GM10266 (cell line): ENCODE results near the gene ZC3H12D.

Experiments
- DNase-seq: peaks from one replicate; pipeline ENCODE4 v3.0.0; 2012; ENCODE audit errors: extremely low spot score
- CTCF ChIP-seq: IDR thresholded peaks from 2 replicates; pipeline ENCODE4 v1.5.1; 2012; ENCODE audit warnings: mild to moderate bottlenecking, low read depth; ENCODE audit not compliant: control insufficient read depth, insufficient read depth; ENCODE audit errors: missing control alignments

The ZC3H12D gene

DNA sequence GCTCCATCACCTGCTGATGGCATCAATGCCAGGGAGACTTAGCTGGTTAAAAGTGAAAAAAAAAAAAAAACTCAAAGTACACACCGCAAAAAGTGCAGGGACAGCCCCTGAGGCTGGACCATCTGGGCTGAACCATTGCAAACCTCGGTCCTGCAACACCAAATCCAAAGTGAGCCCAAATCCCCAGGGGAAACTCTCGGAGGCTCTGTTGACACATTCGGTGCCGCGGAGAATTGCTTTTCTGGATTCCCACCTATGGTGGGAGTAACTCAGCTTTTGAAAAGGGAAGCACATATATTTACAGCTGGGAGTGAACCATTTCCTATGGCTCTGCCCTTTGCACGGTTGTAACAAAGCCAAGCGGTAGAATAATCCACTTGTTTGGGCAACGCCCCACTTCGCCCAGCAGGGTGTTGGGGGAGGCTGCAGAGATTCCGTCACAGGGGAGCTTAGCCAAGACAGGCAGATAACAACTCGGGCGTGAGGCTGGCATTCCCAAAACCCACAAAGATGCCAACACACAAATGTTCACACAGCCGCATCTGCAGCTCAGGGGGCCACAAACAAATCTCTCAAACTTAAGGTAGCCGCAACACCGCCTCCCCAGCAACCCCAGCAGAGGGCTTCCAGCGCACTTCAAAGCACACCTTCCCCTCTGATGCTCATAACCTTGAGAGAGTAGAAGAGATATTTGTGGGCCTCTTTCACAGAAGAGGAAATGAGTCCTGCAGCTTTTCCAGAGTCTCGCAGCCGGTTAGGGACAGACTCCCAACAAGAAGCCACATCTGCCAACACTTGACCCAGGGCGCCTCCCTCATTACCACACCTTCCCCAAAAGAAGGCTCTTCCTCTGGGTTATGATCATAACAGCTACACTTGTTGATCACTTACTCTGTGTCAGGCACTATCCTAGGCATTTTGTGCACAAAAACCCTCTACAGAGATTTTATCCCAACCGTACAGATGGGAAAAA, 11.4 kb downstream of the ZC3H12D start:
- no peak for TF ChIP-seq CTCF
- no peak for DNase-seq

DNA sequence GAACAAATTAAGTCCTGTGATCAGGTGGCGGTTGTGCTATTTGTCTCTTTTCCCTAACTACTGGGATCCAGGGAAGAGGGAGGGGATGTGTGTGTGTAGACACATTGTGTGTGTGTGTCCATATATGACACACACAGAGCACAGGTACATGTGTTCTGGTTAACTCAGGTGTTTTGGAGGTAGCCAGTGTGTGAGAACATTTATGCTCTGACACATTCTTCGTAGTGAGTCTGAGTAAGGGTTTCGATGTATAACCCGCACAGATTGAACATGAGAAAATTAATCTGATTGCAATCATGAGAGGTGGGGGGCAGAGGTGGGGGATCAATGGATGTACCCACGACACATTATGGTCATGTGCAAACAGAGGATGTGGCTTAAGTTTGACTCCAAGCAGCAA, 12.6 kb downstream of the ZC3H12D start:
- DNase-seq = no peak
- TF ChIP-seq CTCF = no peak

- TF ChIP-seq CTCF = no peak
- DNase-seq = no peak
Measured at GRCh38 chr6:149471801-149472200, 13.0 kb downstream of the ZC3H12D start.

- no peak for DNase-seq
Measured at GRCh38 chr6:149470948-149471347, 13.9 kb downstream of the ZC3H12D start.

GRCh38 chr6:149468179-149468578, 16.6 kb downstream of the ZC3H12D start:
- no peak for DNase-seq
- TF ChIP-seq CTCF = no peak

More at GRCh38 chr6:149470948-149471347, 13.9 kb downstream of the ZC3H12D start:
- no peak for TF ChIP-seq CTCF

- no peak for DNase-seq
- TF ChIP-seq CTCF = no peak
Measured at GRCh38 chr6:149467265-149467664, 17.5 kb downstream of the ZC3H12D start.

DNA sequence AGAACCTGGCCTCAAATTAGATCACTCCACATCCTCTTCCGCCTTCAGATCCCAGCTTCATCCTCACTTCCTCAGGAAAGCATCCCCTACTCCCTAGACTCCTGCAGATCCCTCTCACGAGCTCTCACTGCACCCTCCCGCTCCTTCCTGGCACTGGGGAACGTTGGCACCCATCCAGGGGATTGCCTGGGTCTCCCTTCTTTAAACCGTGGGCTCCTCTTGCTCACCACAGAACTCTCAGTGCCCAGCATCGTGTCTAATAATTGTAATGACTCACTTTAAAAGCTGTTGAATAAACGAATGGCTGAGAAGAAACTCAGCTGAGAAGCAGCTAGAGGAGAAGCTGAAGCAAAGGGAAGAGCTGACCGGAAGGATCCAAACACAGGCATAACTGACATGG, 20.4 kb downstream of the ZC3H12D start:
- TF ChIP-seq CTCF = no peak
- DNase-seq = no peak
